HEK293T (cell line): ENCODE data around the gene SOWAHB.

ENCODE experiments used
- CTBP1 ChIP-seq: fragments of 450-650 bp; IDR thresholded peaks from 2 replicates; pipeline ENCODE4 v1.6.1; 2016; ENCODE audit warnings: borderline replicate concordance
- FOXA1 ChIP-seq: fragments of 450-650 bp; IDR thresholded peaks from 2 replicates; pipeline ENCODE4 v1.6.1; 2016; ENCODE audit warnings: mild to moderate bottlenecking
- FOXM1 ChIP-seq: fragments of 450-650 bp; IDR thresholded peaks from 2 replicates; pipeline ENCODE4 v1.6.1; 2017; ENCODE audit warnings: mild to moderate bottlenecking, borderline replicate concordance
- LEF1 ChIP-seq: fragments of 450-650 bp; IDR thresholded peaks from 2 replicates; pipeline ENCODE4 v1.6.1; 2017; ENCODE audit warnings: mild to moderate bottlenecking, borderline replicate concordance
- NFRKB ChIP-seq: fragments of 450-650 bp; IDR thresholded peaks from 2 replicates; pipeline ENCODE4 v1.6.1; 2016; ENCODE audit warnings: mild to moderate bottlenecking, moderate library complexity
- PKNOX1 ChIP-seq: fragments of 450-650 bp; IDR thresholded peaks from 2 replicates; pipeline ENCODE4 v1.6.1; 2016
- SUZ12 ChIP-seq: fragments of 450-650 bp; IDR thresholded peaks from 2 replicates; pipeline ENCODE4 v1.6.1; 2016; ENCODE audit warnings: mild to moderate bottlenecking
- TARDBP ChIP-seq: fragments of 450-650 bp; IDR thresholded peaks from 2 replicates; pipeline ENCODE4 v1.6.1; 2016
- ZNF384 ChIP-seq: fragments of 450-650 bp; IDR thresholded peaks from 2 replicates; pipeline ENCODE4 v1.6.1; 2016

DNA sequence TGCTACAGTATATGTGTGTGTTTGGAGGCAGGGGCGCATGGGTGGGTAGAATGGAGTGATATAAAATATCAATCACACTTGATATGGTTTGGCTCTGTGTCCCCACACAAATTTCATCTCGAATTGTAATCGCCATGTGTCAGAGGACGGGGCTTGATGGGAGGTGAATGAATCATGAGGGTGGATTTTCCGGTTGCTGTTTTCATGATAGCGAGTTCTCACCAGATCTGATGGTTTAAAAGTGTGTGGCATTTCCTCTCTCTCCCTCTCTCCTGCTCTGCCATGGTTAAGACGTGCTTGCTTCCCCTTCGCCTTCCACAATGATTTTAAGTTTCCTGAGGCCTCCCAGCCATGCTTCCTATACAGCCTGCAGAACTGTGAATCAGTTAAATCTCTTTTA is 14.8 kb downstream of the SOWAHB start:
- TF ChIP-seq TARDBP (no peak), NFRKB (no peak), FOXA1 (no peak), PKNOX1 (no peak), SUZ12 (no peak), LEF1 (no peak), ZNF384 (no peak), CTBP1 (no peak), FOXM1 (no peak)
